Right atrium auricular region (tissue), 2 donors: ENCODE results near the gene EPM2A. TPM values are rescaled to one million over a fixed set of nuclear protein-coding genes. Genes with fewer than 3 reads are reported as not detected.
A peak's percentile ranks its signal among the peaks of the same experiment; 100 is the strongest.

Experiments
- DNase-seq: peaks from one replicate; pipeline ENCODE4 v3.0.0-alpha.2; 2019; ENCODE audit warnings: low spot score
- H3K27ac ChIP-seq, 2 donors: fragments of 200-600 bp; sonication (generic); 1 replicate in 1 of 2; 2 replicates in 1 of 2; pipeline ENCODE4 v1.5.1; 2016 to 2019
- H3K27me3 ChIP-seq, 2 donors: fragments of 200-600 bp; sonication (generic); one replicate each; pipeline versions ENCODE4 v1.5.1 to v1.6.0; 2017 to 2019
- H3K36me3 ChIP-seq: fragments of 200-600 bp; sonication (generic); one replicate; pipeline ENCODE4 v1.5.1; 2016
- H3K4me1 ChIP-seq, 2 donors: fragments of 200-600 bp; sonication (generic); one replicate each; pipeline versions ENCODE4 v1.5.1 to v1.6.0; 2017 to 2019
- H3K4me3 ChIP-seq, 2 donors: fragments of 200-600 bp; sonication (generic); 1 replicate in 1 of 2; 2 replicates in 1 of 2; pipeline ENCODE4 v1.5.1; 2017 to 2019; ENCODE audit warnings: mild to moderate bottlenecking in 1 of 2, moderate library complexity in 1 of 2
- H3K9me3 ChIP-seq, 2 donors: fragments of 200-600 bp; sonication (generic); one replicate each; pipeline ENCODE4 v1.5.1; 2019
- total RNA-seq, 2 donors: library from RNA; depleted of rRNA; stranded (reverse); fragments of >200 nt; gene quantifications; one replicate each; pipeline ENCODE4 v1.1.0, GENCODE V29; 2016
- TF ChIP-seq, protein P1 (sequence below), 2 donors: fragments of 200-600 bp; sonication (generic); IDR thresholded peaks; one replicate each; pipeline ENCODE4 v1.5.1; 2019; ENCODE audit warnings: antibody characterized with exemption in 2 of 2

Gene EPM2A
- total RNA-seq, 2 donors from 2014 or later: 24.2 to 24.7 TPM

DNA sequence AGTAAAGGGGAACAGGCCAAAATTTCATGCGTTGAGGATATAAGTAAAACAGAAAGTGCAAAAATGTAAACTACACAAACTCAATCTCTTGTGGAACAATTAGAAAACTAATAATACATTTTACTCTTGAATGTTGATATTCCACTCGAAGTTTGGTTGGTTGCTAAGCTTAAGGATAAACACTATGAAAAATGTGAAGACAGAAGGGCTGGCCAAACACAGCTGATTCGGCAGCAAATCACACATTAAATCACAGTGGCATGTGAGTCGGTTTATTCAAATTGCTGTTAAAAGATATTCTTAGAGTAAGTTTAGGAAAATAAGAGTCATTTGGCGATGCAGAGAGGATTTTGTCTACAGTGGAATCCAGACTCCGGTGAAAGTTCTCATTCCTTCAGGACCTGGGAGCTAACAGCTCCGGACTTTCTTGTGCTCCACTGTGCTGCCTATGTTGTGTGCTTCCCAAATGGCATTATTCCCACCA is 1.4 kb upstream of the EPM2A start:
- H3K36me3 ChIP-seq: no peaks in the 10 kb centered on the region
- H3K27me3 ChIP-seq: no peaks in the 10 kb centered on the region
- no peak for DNase-seq
- peak overlapping the region in 1 of 2 donors; percentile 99 for H3K27ac ChIP-seq
- H3K4me3 ChIP-seq: no peak overlapping the region
- H3K4me1 ChIP-seq: peaks cover 0 to 16% of the 10 kb centered on the region in 2 donors
- TF ChIP-seq, protein P1, sequence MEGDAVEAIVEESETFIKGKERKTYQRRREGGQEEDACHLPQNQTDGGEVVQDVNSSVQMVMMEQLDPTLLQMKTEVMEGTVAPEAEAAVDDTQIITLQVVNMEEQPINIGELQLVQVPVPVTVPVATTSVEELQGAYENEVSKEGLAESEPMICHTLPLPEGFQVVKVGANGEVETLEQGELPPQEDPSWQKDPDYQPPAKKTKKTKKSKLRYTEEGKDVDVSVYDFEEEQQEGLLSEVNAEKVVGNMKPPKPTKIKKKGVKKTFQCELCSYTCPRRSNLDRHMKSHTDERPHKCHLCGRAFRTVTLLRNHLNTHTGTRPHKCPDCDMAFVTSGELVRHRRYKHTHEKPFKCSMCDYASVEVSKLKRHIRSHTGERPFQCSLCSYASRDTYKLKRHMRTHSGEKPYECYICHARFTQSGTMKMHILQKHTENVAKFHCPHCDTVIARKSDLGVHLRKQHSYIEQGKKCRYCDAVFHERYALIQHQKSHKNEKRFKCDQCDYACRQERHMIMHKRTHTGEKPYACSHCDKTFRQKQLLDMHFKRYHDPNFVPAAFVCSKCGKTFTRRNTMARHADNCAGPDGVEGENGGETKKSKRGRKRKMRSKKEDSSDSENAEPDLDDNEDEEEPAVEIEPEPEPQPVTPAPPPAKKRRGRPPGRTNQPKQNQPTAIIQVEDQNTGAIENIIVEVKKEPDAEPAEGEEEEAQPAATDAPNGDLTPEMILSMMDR (IDR thresholded peaks at IDR 0.05): no peak
- H3K9me3 ChIP-seq: no peaks in the 10 kb centered on the region

DNA sequence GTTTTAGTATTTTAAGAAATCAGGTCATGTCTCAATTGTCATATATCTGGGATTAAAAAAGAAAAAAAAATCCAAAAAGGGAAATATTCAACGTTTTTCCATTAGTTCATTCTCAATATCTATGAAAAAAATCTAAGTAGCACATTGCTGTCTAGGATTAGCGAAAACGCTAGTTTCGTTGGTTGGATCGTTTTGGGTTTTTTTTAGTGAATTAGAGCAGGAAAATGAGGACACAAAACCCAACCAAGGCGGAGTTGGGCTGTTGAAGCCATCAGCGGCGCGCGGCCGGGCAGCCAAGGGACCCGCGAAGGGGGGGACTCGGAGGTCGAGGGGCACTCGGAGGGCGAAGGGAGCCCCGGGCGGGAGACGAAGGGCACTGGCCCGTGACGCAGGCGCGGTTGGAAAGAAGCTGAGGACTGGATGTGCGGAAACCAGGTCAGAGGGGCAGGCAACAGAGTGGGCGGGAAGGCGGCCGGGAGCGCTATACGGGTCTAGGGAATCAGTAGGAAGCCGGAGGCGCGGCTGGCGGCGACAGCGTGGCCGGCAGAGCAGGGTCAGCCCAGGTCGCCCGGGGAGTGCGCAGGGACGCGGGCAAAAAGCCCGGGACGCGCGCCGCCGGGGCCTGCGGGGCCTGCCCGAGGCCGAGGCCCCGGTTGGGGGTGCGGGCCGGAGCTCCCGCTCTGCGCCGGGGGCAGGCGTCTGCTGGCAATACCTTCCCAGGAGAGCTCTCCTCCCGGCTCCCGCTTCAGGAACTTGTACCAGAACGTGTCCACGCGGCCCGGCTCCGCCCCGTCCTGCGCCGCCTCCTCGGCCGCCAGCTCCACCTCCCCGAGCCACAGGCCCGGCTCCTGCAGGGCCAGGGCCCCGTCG is 599 bp downstream of the EPM2A start:
- Histone ChIP-seq H3K36me3 (no peaks in the 10 kb centered on the region), H3K4me1 (peaks cover 0 to 24% of the 10 kb centered on the region in 2 donors), H3K27ac (peak overlapping the region; percentile 97 to 99), H3K27me3 (no peaks in the 10 kb centered on the region), H3K9me3 (no peaks in the 10 kb centered on the region), H3K4me3 (peak overlapping the region; percentile 62 to 65)
- TF ChIP-seq, protein P1 (IDR thresholded peaks at IDR 0.05): no peak
- DNase-seq: peak; percentile 91

DNA sequence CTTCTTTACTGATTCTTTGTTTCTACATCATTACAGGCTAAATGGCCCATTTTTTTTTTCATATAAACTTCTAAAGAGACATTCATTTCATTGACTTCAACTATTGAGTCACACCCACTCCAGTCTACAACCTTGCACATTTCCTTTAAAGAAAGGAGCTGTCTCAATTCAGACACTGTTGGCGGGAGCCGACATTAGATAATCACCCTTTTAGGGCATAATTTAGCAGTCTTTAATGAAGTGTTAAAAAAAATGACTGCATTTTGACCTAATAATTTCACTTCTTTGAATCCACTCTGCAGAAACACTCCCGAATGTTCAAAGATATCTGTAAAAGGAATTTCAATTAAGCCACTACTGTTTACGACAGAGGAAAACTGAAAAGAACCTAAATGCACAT is 1.5 kb downstream of the EPM2A start:
- Histone ChIP-seq H3K4me1 (peaks cover 0 to 24% of the 10 kb centered on the region in 2 donors), H3K4me3 (peak overlapping the region; percentile 62 to 65), H3K27ac (peak overlapping the region in 1 of 2 donors; percentile 99), H3K36me3 (no peaks in the 10 kb centered on the region), H3K9me3 (no peaks in the 10 kb centered on the region), H3K27me3 (no peaks in the 10 kb centered on the region)
- TF ChIP-seq, protein P1 (IDR thresholded peaks at IDR 0.05): no peak
- no peak for DNase-seq

DNA sequence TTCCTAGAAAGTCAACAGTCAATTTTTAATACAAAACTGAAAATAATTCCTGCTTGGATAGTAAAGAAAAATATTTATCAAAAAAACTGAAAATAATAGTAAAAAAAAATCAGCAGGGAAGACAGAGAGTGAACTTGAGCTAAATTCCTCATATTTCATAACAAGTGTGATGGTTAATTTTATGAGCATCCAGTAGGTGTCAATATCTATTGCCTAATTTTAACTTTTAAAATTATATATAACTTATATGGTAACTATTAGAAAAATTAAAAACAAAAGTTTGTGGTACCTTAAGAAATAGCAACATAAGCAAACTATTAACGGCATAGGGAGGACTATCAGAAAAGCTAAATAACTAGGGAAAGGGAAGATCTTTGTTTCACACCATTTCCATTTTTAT is 2.1 kb downstream of the EPM2A start:
- no peak for DNase-seq
- no peak overlapping the region for H3K27ac ChIP-seq
- TF ChIP-seq, protein P1 (IDR thresholded peaks at IDR 0.05): peak in 1 of 2 donors; percentile 12

DNA sequence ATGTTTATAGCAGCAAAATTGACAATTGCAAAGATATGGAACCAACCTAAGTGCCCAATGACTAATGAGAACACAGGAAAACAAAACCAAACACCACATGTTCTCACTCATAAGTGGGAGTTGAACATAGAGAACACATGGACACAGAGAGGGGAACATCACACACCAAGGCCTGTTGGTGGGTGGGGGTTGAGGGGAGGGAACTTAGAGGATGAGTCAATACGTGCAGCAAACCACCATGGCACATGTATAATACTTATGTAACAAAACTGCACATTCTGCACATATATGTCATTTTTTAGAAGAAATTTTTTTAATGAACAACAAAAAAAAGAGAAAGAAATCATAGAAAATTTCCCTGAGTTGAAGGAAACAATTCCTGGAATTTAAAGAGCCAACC is 3.9 kb downstream of the EPM2A start:
- Histone ChIP-seq H3K36me3 (no peaks in the 10 kb centered on the region), H3K9me3 (peaks cover 0 to 4% of the 10 kb centered on the region in 2 donors), H3K27me3 (no peaks in the 10 kb centered on the region), H3K27ac (no peak overlapping the region), H3K4me1 (peaks cover 0 to 17% of the 10 kb centered on the region in 2 donors), H3K4me3 (no peak overlapping the region)
- TF ChIP-seq, protein P1 (IDR thresholded peaks at IDR 0.05): no peak
- DNase-seq: no peak

More for the DNA sequence above, 2.1 kb downstream of the EPM2A start:
- H3K4me3 ChIP-seq: no peak overlapping the region
- no peaks in the 10 kb centered on the region for H3K36me3 ChIP-seq
- peaks cover 0 to 24% of the 10 kb centered on the region in 2 donors for H3K4me1 ChIP-seq
- peaks cover 0 to 4% of the 10 kb centered on the region in 2 donors for H3K9me3 ChIP-seq
- no peaks in the 10 kb centered on the region for H3K27me3 ChIP-seq
